MM.1S (cell line): Measurements from ENCODE around the gene CTTN.

ENCODE experiments used
- DNase-seq: peaks from one replicate; pipeline ENCODE4 v3.0.0-alpha.2; 2015
- H2AFZ ChIP-seq: fragments of 300-600 bp; sonication (generic); 2 replicates; pipeline ENCODE4 v1.6.0; 2016; ENCODE audit warnings: antibody characterized with exemption, low read length
- H3F3A ChIP-seq: fragments of 300-600 bp; sonication (generic); 2 replicates; pipeline ENCODE4 v1.6.1; 2016; ENCODE audit warnings: mild to moderate bottlenecking, antibody characterized with exemption, low read length, moderate library complexity, mixed read lengths; ENCODE audit not compliant: insufficient read depth
- H3K27ac ChIP-seq: fragments of 300-600 bp; sonication (generic); 2 replicates; pipeline ENCODE4 v1.5.1; 2016; ENCODE audit warnings: mild to moderate bottlenecking, low read length
- H3K27me3 ChIP-seq: fragments of 300-600 bp; sonication (generic); replicated peaks from 2 replicates; pipeline ENCODE4 v1.6.0; 2016; ENCODE audit warnings: low read length; ENCODE audit not compliant: insufficient read depth
- H3K36me3 ChIP-seq: fragments of 300-600 bp; sonication (generic); replicated peaks from 2 replicates; pipeline ENCODE4 v1.6.1; 2016; ENCODE audit warnings: mild to moderate bottlenecking, low read length, mixed read lengths; ENCODE audit not compliant: insufficient read depth
- H3K4me1 ChIP-seq: fragments of 300-600 bp; sonication (generic); 2 replicates; pipeline ENCODE4 v1.6.1; 2016; ENCODE audit warnings: low read length, mixed read lengths
- H3K4me2 ChIP-seq: fragments of 300-600 bp; sonication (generic); 2 replicates; pipeline ENCODE4 v1.6.0; 2016; ENCODE audit warnings: low read depth, low read length
- H3K4me3 ChIP-seq: fragments of 300-600 bp; sonication (generic); 2 replicates; pipeline ENCODE4 v1.5.1; 2016; ENCODE audit warnings: low read length, mixed read lengths
- H3K79me2 ChIP-seq: fragments of 300-600 bp; sonication (generic); 2 replicates; pipeline ENCODE4 v1.6.1; 2016; ENCODE audit warnings: mixed run types, low read length, mixed read lengths
- H3K9ac ChIP-seq: fragments of 300-600 bp; sonication (generic); 2 replicates; pipeline ENCODE4 v1.6.1; 2016; ENCODE audit warnings: low read length, mixed read lengths
- H3K9me2 ChIP-seq: fragments of 300-600 bp; sonication (generic); replicated peaks from 2 replicates; pipeline ENCODE4 v1.6.1; 2016; ENCODE audit warnings: mild to moderate bottlenecking, low read length, mixed read lengths; ENCODE audit not compliant: insufficient read depth
- H3K9me3 ChIP-seq: fragments of 300-600 bp; sonication (generic); replicated peaks from 2 replicates; pipeline ENCODE4 v1.6.1; 2016; ENCODE audit warnings: mild to moderate bottlenecking, low read length, mixed read lengths; ENCODE audit not compliant: insufficient read depth
- H4K20me1 ChIP-seq: fragments of 300-600 bp; sonication (generic); 2 replicates; pipeline ENCODE4 v1.6.1; 2016; ENCODE audit warnings: mild to moderate bottlenecking, low read length, moderate library complexity, mixed read lengths; ENCODE audit not compliant: insufficient read depth
- CTCF ChIP-seq: fragments of 300-600 bp; sonication (generic); IDR thresholded peaks from 2 replicates; pipeline ENCODE4 v1.5.1; 2016; ENCODE audit warnings: antibody characterized with exemption, low read length, mixed read lengths
- EZH2 ChIP-seq: fragments of 300-600 bp; sonication (generic); optimal IDR thresholded peaks from 2 replicates; pipeline ENCODE3; 2017; ENCODE audit warnings: low read depth, mild to moderate bottlenecking, antibody characterized with exemption, low read length, mixed read lengths
- EZH2phosphoT487 ChIP-seq: fragments of 300-600 bp; sonication (generic); IDR thresholded peaks from 2 replicates; pipeline ENCODE4 v1.6.1; 2018; ENCODE audit warnings: antibody characterized with exemption, low read length

The CTTN gene

GRCh38 chr11:70432065-70432464, 33.7 kb downstream of the CTTN start:
- Histone ChIP-seq H3F3A (no peaks in the 10 kb centered on the region), H3K9me3 (no peaks in the 10 kb centered on the region), H3K79me2 (no peaks in the 10 kb centered on the region), H3K9ac (no peak overlapping the region), H3K4me1 (no peaks in the 10 kb centered on the region), H3K27ac (no peak overlapping the region), H3K4me2 (no peak overlapping the region), H3K27me3 (peaks cover 90% of the 10 kb centered on the region), H4K20me1 (no peaks in the 10 kb centered on the region), H3K9me2 (no peaks in the 10 kb centered on the region), H3K36me3 (no peaks in the 10 kb centered on the region), H2AFZ (no peak overlapping the region), H3K4me3 (no peak overlapping the region)
- TF ChIP-seq EZH2phosphoT487 = no peak
- no peak for TF ChIP-seq CTCF
- no peak for TF ChIP-seq EZH2
- no peak for DNase-seq

- no peak for TF ChIP-seq CTCF
- no peak for TF ChIP-seq EZH2phosphoT487
- TF ChIP-seq EZH2 = no peak
- Histone ChIP-seq H3K27ac (no peak overlapping the region), H3K4me2 (no peak overlapping the region), H3K9me2 (no peaks in the 10 kb centered on the region), H4K20me1 (no peaks in the 10 kb centered on the region), H2AFZ (no peak overlapping the region), H3K36me3 (no peaks in the 10 kb centered on the region), H3K79me2 (no peaks in the 10 kb centered on the region), H3K4me3 (no peak overlapping the region), H3K4me1 (no peaks in the 10 kb centered on the region), H3K9ac (no peak overlapping the region), H3K9me3 (no peaks in the 10 kb centered on the region), H3K27me3 (peaks cover 90% of the 10 kb centered on the region), H3F3A (no peaks in the 10 kb centered on the region)
- DNase-seq = no peak
Observed at GRCh38 chr11:70432580-70432979, 34.3 kb downstream of the CTTN start.

- no peaks in the 10 kb centered on the region for H3K36me3 ChIP-seq
- H3K4me3 ChIP-seq = no peak overlapping the region
- no peaks in the 10 kb centered on the region for H3F3A ChIP-seq
- no peak overlapping the region for H3K27ac ChIP-seq
- no peak overlapping the region for H2AFZ ChIP-seq
- H3K9ac ChIP-seq = no peak overlapping the region
- no peaks in the 10 kb centered on the region for H3K9me2 ChIP-seq
- no peaks in the 10 kb centered on the region for H4K20me1 ChIP-seq
- H3K9me3 ChIP-seq = no peaks in the 10 kb centered on the region
- no peaks in the 10 kb centered on the region for H3K79me2 ChIP-seq
- H3K4me1 ChIP-seq = no peaks in the 10 kb centered on the region
- no peak for DNase-seq
- no peak for TF ChIP-seq CTCF
- TF ChIP-seq EZH2phosphoT487 = no peak
- no peak for TF ChIP-seq EZH2
- H3K27me3 ChIP-seq = peaks cover 90% of the 10 kb centered on the region
- H3K4me2 ChIP-seq = no peak overlapping the region
Observed at GRCh38 chr11:70433038-70433437, 34.7 kb downstream of the CTTN start.
